ENCODE measurements around the gene XAB2.

The XAB2 gene

GRCh38 chr19:7570761-7571160 is 58.6 kb downstream of the XAB2 start:
- Histone ChIP-seq H3K27me3 (ENCODE audit: low read length) (no peaks in the 10 kb centered on the region), H3K27ac (ENCODE audit: low read depth, low read length) (no peak overlapping the region), H2AFZ (ENCODE audit: low read depth, low read length, severe bottlenecking) (no peak overlapping the region), H3K9ac (ENCODE audit: low read length) (no peak overlapping the region), H3K4me3 (ENCODE audit: insufficient read depth, low read length, poor library complexity, severe bottlenecking) (no peak overlapping the region), H3F3A (ENCODE audit: insufficient read depth) (no peaks in the 10 kb centered on the region), H3K79me2 (ENCODE audit: insufficient read depth, low read length) (no peaks in the 10 kb centered on the region), H3K4me2 (ENCODE audit: low read depth, low read length, poor library complexity, severe bottlenecking) (no peak overlapping the region), H4K20me1 (ENCODE audit: low read depth, low read length) (no peaks in the 10 kb centered on the region), H3K9me2 (replicated peaks; ENCODE audit: insufficient read depth, low read length) (no peaks in the 10 kb centered on the region), H3K9me3 (ENCODE audit: insufficient read depth, low read length) (no peaks in the 10 kb centered on the region), H3K36me3 (ENCODE audit: low read length) (no peaks in the 10 kb centered on the region)
- TF ChIP-seq EZH2phosphoT487 (conservative IDR thresholded peaks at IDR 0.05; ENCODE audit: low read length) = no peak
- no peak for TF ChIP-seq CTCF (IDR thresholded peaks at IDR 0.05; ENCODE audit: insufficient read depth, low read length, poor library complexity, severe bottlenecking)
